Uterus (tissue), 2 donors: Measurements from ENCODE around the gene SHISA6.

Source experiments
- POLR2A ChIP-seq, 2 donors: fragments of 450-650 bp; IDR thresholded peaks; one replicate each; pipeline ENCODE4 v1.6.1; 2016; ENCODE audit warnings: antibody characterized with exemption in 2 of 2, mild to moderate bottlenecking in 1 of 2, moderate library complexity in 1 of 2
- TF ChIP-seq, protein P1 (sequence below), 4 experiments: fragments of 200-600 bp in 2 of 4; fragments of 450-650 bp in 2 of 4; sonication (generic) in 2 of 4; IDR thresholded peaks; one replicate each; pipeline ENCODE4 v1.5.1; 2016 to 2019; ENCODE audit warnings: antibody characterized with exemption in 4 of 4, mild to moderate bottlenecking in 2 of 4, moderate library complexity in 1 of 4

- TF ChIP-seq, protein P1, sequence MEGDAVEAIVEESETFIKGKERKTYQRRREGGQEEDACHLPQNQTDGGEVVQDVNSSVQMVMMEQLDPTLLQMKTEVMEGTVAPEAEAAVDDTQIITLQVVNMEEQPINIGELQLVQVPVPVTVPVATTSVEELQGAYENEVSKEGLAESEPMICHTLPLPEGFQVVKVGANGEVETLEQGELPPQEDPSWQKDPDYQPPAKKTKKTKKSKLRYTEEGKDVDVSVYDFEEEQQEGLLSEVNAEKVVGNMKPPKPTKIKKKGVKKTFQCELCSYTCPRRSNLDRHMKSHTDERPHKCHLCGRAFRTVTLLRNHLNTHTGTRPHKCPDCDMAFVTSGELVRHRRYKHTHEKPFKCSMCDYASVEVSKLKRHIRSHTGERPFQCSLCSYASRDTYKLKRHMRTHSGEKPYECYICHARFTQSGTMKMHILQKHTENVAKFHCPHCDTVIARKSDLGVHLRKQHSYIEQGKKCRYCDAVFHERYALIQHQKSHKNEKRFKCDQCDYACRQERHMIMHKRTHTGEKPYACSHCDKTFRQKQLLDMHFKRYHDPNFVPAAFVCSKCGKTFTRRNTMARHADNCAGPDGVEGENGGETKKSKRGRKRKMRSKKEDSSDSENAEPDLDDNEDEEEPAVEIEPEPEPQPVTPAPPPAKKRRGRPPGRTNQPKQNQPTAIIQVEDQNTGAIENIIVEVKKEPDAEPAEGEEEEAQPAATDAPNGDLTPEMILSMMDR (IDR thresholded peaks at IDR 0.05): no peak
- TF ChIP-seq POLR2A (IDR thresholded peaks at IDR 0.05): no peak
Measured at GRCh38 chr17:11612956-11613355, 371.9 kb downstream of the SHISA6 start.
